Memory B cell (primary cell): ENCODE measurements around the gene PRH1.

Experiments used
- ATAC-seq: fragments of 150-1000 bp; cut with Tn5 transposase; 2 replicates; pipeline ENCODE4 v1.10.0; 2021; ENCODE audit warnings: low read depth, mild to moderate bottlenecking, moderate library complexity
- DNase-seq, 2 donors: peaks; one replicate each; pipeline ENCODE4 v3.0.0; 2022; ENCODE audit warnings: low spot score in 2 of 2
- H3K27ac Mint-ChIP-seq: one replicate; pipeline ENCODE4 v1.8.0; 2022; ENCODE audit warnings: mild to moderate bottlenecking, moderate library complexity, mixed read lengths
- H3K27me3 Mint-ChIP-seq: one replicate; pipeline ENCODE4 v1.8.0; 2022; ENCODE audit warnings: mixed read lengths
- H3K36me3 Mint-ChIP-seq: one replicate; pipeline ENCODE4 v1.8.0; 2022; ENCODE audit warnings: mild to moderate bottlenecking, mixed read lengths
- H3K4me1 Mint-ChIP-seq: one replicate; pipeline ENCODE4 v1.8.0; 2022; ENCODE audit warnings: mixed read lengths
- H3K4me3 Mint-ChIP-seq: one replicate; pipeline ENCODE4 v1.8.0; 2022; ENCODE audit warnings: mild to moderate bottlenecking, moderate library complexity, mixed read lengths
- H3K9me3 Mint-ChIP-seq: one replicate; pipeline ENCODE4 v1.8.0; 2022; ENCODE audit warnings: mixed read lengths

PRH1 gene

GRCh38 chr12:10884086-10884725, at the start of gene PRH1:
PRH1 (minus strand) TSS chr12:10884255; CDS start chr12:10884217, 38 bp downstream.
- DNase-seq (no peak), ATAC-seq (no peak)
- Mint-ChIP-seq H3K4me1 (no peaks in the 10 kb centered on the region), H3K27me3 (no peaks in the 10 kb centered on the region), H3K27ac (no peak within 1 kb of the TSS), H3K4me3 (no peak within 1 kb of the TSS), H3K36me3 (peaks cover 14% of the 10 kb centered on the region), H3K9me3 (no peaks in the 10 kb centered on the region)

- Mint-ChIP-seq H3K9me3 (no peaks in the 10 kb centered on the region), H3K4me1 (peaks cover 2% of the 10 kb centered on the region), H3K27me3 (no peaks in the 10 kb centered on the region), H3K36me3 (peaks cover 8% of the 10 kb centered on the region), H3K27ac (no peak within 1 kb of the TSS), H3K4me3 (no peak within 1 kb of the TSS)
- ATAC-seq (no peak), DNase-seq (no peak)
These were observed 44.8 kb upstream of the PRH1 start, which contains the start of gene PRH2 for GRCh38 chr12:10928746-10929286. PRH2 (plus strand) TSS chr12:10929236; CDS start chr12:10929274, 38 bp downstream.

DNA sequence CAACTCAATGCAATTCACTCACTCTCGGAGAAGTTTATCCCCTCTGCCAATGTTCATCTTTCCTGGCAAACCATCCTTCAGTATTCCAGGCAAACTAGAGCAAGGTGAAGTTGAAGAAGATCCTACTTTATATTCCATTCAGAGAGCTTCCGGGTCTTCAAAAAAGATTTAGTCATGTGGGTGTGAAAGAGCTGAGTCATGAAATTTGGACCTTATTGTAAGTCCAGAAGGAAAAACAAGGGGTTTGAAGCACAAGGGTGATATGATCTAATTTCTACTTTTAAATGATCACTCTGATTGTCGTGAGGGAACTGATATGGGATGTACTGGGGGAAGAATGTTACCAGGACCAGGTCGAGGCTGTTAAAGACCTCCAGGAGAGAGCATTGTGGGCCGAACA, 42.2 kb upstream of the PRH1 start:
- Mint-ChIP-seq H3K4me1 (no peaks in the 10 kb centered on the region), H3K9me3 (no peaks in the 10 kb centered on the region), H3K27me3 (no peaks in the 10 kb centered on the region), H3K36me3 (peaks cover 6% of the 10 kb centered on the region), H3K27ac (no peak overlapping the region), H3K4me3 (no peak overlapping the region)
- DNase-seq (no peak), ATAC-seq (no peak)

DNA sequence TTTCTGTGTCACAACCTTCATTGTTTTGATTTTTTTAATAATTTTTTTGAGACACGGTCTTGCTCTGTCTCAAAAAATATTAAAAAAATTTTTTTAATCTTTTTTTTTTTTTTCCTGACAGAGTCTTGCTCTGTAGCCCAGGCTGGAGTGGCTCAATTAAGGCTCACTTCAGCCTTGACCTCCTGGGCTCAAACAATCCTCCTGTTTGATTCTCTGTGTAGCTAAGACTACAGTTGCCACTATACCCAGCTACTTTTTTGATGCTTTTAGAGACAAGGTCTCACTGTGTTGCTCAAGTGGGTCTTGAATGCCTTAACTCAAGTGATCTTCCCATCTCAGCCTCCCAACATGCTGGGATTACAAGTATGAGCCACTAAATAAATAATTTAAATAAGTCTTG, 35.8 kb upstream of the PRH1 start:
- no peak for ATAC-seq

GRCh38 chr12:10910380-10910779, 26.3 kb upstream of the PRH1 start:
- Mint-ChIP-seq H3K4me3 (no peak overlapping the region), H3K9me3 (peaks cover 4% of the 10 kb centered on the region), H3K27me3 (no peaks in the 10 kb centered on the region), H3K27ac (no peak overlapping the region), H3K4me1 (no peaks in the 10 kb centered on the region), H3K36me3 (peaks cover 7% of the 10 kb centered on the region)
- no peak for DNase-seq
- no peak for ATAC-seq

More for the DNA sequence above, 35.8 kb upstream of the PRH1 start:
- Mint-ChIP-seq H3K36me3 (peaks cover 1% of the 10 kb centered on the region), H3K9me3 (peaks cover 2% of the 10 kb centered on the region), H3K27me3 (no peaks in the 10 kb centered on the region), H3K4me3 (no peak overlapping the region), H3K4me1 (peaks cover 2% of the 10 kb centered on the region), H3K27ac (no peak overlapping the region)
- no peak for DNase-seq

GRCh38 chr12:10909462-10909861, 25.4 kb upstream of the PRH1 start, which contains the start of gene TAS2R13:
TAS2R13 (minus strand) TSS chr12:10909562; CDS start chr12:10909298, 264 bp downstream.
- H3K27ac Mint-ChIP-seq: no peak within 1 kb of the TSS

GRCh38 chr12:10904686-10905085, 20.6 kb upstream of the PRH1 start:
- no peaks in the 10 kb centered on the region for H3K27me3 Mint-ChIP-seq
- no peak for DNase-seq
- H3K36me3 Mint-ChIP-seq: peaks cover 28% of the 10 kb centered on the region
- no peak for ATAC-seq
- no peak overlapping the region for H3K4me3 Mint-ChIP-seq
- no peak overlapping the region for H3K27ac Mint-ChIP-seq
- no peaks in the 10 kb centered on the region for H3K4me1 Mint-ChIP-seq
- peaks cover 15% of the 10 kb centered on the region for H3K9me3 Mint-ChIP-seq

More at GRCh38 chr12:10909462-10909861, 25.4 kb upstream of the PRH1 start, which contains the start of gene TAS2R13:
- no peak for ATAC-seq
- H3K4me3 Mint-ChIP-seq: no peak within 1 kb of the TSS
- H3K36me3 Mint-ChIP-seq: peaks cover 13% of the 10 kb centered on the region
- peaks cover 8% of the 10 kb centered on the region for H3K9me3 Mint-ChIP-seq
- DNase-seq: no peak
- H3K4me1 Mint-ChIP-seq: no peaks in the 10 kb centered on the region
- H3K27me3 Mint-ChIP-seq: no peaks in the 10 kb centered on the region

DNA sequence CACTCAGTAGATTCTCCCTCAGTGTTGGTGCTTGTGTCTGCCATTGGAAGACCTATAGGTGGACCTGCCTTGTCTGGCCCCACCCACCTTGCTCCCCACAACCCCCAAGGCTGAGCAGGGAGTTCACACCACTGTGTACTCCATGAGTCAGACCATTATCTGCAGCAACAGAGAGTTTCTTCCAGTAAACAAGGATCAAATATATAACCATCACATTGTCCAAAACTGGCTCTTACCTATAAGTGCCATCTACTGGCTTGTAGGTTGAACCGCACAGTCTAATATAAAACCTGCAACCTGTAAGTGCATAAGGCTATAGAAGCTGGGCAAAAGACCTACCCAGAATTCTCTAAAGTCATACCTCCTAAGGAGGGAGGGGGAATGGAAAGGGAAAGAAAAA, 17.4 kb upstream of the PRH1 start:
- peaks cover 2% of the 10 kb centered on the region for H3K4me1 Mint-ChIP-seq
- no peak for ATAC-seq
- H3K27ac Mint-ChIP-seq: no peak overlapping the region
- peaks cover 29% of the 10 kb centered on the region for H3K36me3 Mint-ChIP-seq
- peaks cover 16% of the 10 kb centered on the region for H3K9me3 Mint-ChIP-seq
- no peaks in the 10 kb centered on the region for H3K27me3 Mint-ChIP-seq
- no peak overlapping the region for H3K4me3 Mint-ChIP-seq
- DNase-seq: no peak

DNA sequence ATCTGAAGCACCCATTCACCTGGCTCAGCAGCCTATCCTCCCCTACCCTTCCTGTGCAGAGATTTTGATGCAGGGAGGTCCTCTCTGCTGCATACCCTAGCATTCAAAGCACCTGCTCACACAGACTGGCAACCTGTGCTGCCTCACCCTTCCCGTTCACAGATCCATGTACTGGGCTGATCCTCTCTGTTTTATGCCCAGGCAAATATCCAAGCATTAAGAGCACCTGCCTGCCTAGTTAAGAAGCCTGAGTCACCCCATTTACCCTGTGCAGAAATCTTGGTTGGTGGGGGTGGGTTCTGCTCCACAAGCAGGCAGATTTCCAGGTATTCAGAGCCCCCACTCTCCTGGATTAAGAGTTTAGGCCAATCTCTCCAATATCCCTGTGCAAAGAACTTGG, 16.9 kb upstream of the PRH1 start:
- DNase-seq (no peak), ATAC-seq (no peak)
- no peak overlapping the region for H3K27ac Mint-ChIP-seq
- peaks cover 2% of the 10 kb centered on the region for H3K4me1 Mint-ChIP-seq
- H3K36me3 Mint-ChIP-seq: peaks cover 28% of the 10 kb centered on the region
- H3K9me3 Mint-ChIP-seq: peaks cover 16% of the 10 kb centered on the region
- H3K4me3 Mint-ChIP-seq: no peak overlapping the region
- no peaks in the 10 kb centered on the region for H3K27me3 Mint-ChIP-seq

DNA sequence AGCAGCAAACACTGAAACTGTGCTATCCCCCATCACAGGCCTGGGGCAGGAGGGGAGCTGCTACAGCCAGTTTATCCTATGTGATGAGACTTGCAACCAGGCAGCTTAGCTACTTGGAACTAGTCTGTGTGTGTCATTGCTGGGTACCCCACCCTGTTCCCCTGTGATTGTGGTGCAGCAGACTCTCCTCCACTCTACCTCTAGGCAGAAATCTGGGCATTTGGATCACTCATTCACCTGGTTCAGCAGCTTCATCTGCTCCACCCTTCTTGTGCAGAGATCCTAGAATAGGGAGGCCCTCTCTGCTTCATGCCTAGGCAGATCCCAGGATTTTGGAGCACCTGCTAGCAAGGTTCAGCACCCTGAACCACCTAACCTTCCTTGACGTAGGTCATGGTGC, 16.5 kb upstream of the PRH1 start:
- Mint-ChIP-seq H3K36me3 (peaks cover 28% of the 10 kb centered on the region), H3K4me3 (no peak overlapping the region), H3K27me3 (no peaks in the 10 kb centered on the region), H3K4me1 (peaks cover 2% of the 10 kb centered on the region), H3K9me3 (peaks cover 14% of the 10 kb centered on the region), H3K27ac (no peak overlapping the region)
- DNase-seq (no peak), ATAC-seq (no peak)

GRCh38 chr12:10896854-10897253, 12.8 kb upstream of the PRH1 start:
- peaks cover 2% of the 10 kb centered on the region for H3K4me1 Mint-ChIP-seq
- no peak overlapping the region for H3K4me3 Mint-ChIP-seq
- H3K27me3 Mint-ChIP-seq: no peaks in the 10 kb centered on the region
- peaks cover 3% of the 10 kb centered on the region for H3K9me3 Mint-ChIP-seq
- no peak overlapping the region for H3K27ac Mint-ChIP-seq
- ATAC-seq (no peak), DNase-seq (no peak)
- H3K36me3 Mint-ChIP-seq: peaks cover 28% of the 10 kb centered on the region

GRCh38 chr12:10891937-10892336, 7.9 kb upstream of the PRH1 start:
- Mint-ChIP-seq H3K36me3 (peaks cover 23% of the 10 kb centered on the region), H3K4me1 (no peaks in the 10 kb centered on the region), H3K4me3 (no peak overlapping the region), H3K27ac (no peak overlapping the region), H3K27me3 (no peaks in the 10 kb centered on the region), H3K9me3 (no peaks in the 10 kb centered on the region)
- ATAC-seq (no peak), DNase-seq (no peak)

DNA sequence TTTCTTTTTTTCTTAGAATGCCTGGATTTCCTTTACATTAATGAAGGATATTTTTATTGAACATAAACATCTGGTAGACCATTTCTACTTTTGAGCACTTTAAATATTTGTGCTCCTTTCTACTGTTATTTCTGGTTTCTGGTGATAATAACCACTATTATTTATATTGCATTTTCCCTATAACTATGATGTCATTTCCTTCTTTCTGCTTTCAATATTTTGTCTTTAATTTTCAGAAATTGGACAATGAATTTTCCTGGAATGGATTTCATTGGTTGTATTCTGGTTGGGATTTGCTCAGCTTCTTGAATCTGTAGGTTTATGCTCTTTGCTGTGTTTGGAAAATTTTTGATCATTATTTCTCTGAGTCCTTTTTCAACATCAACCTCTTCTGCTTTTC, 5.2 kb upstream of the PRH1 start:
- H3K9me3 Mint-ChIP-seq: no peaks in the 10 kb centered on the region
- H3K4me1 Mint-ChIP-seq: no peaks in the 10 kb centered on the region
- ATAC-seq: no peak
- no peak for DNase-seq
- no peak overlapping the region for H3K27ac Mint-ChIP-seq
- peaks cover 17% of the 10 kb centered on the region for H3K36me3 Mint-ChIP-seq
- H3K4me3 Mint-ChIP-seq: no peak overlapping the region
- no peaks in the 10 kb centered on the region for H3K27me3 Mint-ChIP-seq

GRCh38 chr12:10873378-10873777, 10.7 kb downstream of the PRH1 start:
- Mint-ChIP-seq H3K27ac (no peak overlapping the region), H3K4me3 (no peak overlapping the region), H3K9me3 (peaks cover 11% of the 10 kb centered on the region), H3K36me3 (peaks cover 32% of the 10 kb centered on the region), H3K27me3 (no peaks in the 10 kb centered on the region), H3K4me1 (no peaks in the 10 kb centered on the region)
- DNase-seq (no peak), ATAC-seq (no peak)

- Mint-ChIP-seq H3K4me1 (no peaks in the 10 kb centered on the region), H3K4me3 (no peak overlapping the region), H3K9me3 (peaks cover 12% of the 10 kb centered on the region), H3K27ac (no peak overlapping the region), H3K36me3 (peaks cover 23% of the 10 kb centered on the region), H3K27me3 (no peaks in the 10 kb centered on the region)
- DNase-seq (no peak), ATAC-seq (no peak)
These were observed 16.7 kb downstream of the PRH1 start for GRCh38 chr12:10867381-10867780.
